Cardiac muscle cell (in vitro differentiated cells and primary cell): ENCODE measurements around the gene NDUFS4. TPM values are rescaled to one million over a fixed set of nuclear protein-coding genes. Genes with fewer than 3 reads are reported as not detected.

Experiments
- DNase-seq, 2 donors: peaks; one replicate each; pipeline versions ENCODE4 v3.0.0 to v3.0.0-alpha.2; 2010 to 2017; ENCODE audit warnings: low read depth in 1 of 2, low spot score in 1 of 2
- H3K27ac ChIP-seq: fragments of 200-600 bp; sonication (generic); 2 replicates; pipeline ENCODE4 v1.5.1; 2016
- H3K27me3 ChIP-seq: fragments of 200-600 bp; sonication (generic); 2 replicates; pipeline ENCODE4 v1.6.0; 2016; ENCODE audit warnings: control low read depth
- H3K36me3 ChIP-seq: fragments of 200-600 bp; sonication (generic); 2 replicates; pipeline ENCODE4 v1.5.1; 2016; ENCODE audit warnings: control low read depth
- H3K4me1 ChIP-seq: fragments of 200-600 bp; sonication (generic); 2 replicates; pipeline ENCODE4 v1.8.1; 2017; ENCODE audit warnings: low read depth, mild to moderate bottlenecking, mixed run types
- H3K4me3 ChIP-seq: fragments of 200-600 bp; sonication (generic); 2 replicates; pipeline ENCODE4 v1.5.1; 2016; ENCODE audit warnings: mild to moderate bottlenecking
- H3K9me3 ChIP-seq: fragments of 200-600 bp; sonication (generic); 2 replicates; pipeline ENCODE4 v1.5.1; 2017; ENCODE audit warnings: low read depth, mild to moderate bottlenecking, control low read depth
- CTCF ChIP-seq: IDR thresholded peaks from 2 replicates; pipeline ENCODE4 v1.5.1; 2012; ENCODE audit warnings: low read depth, mild to moderate bottlenecking, low read length
- polyA plus RNA-seq: library from polyadenylated mRNA; unstranded; fragments of >200 nt; fragmentation: Nextera tagmentation; extraction: Ambion mirVana; gene quantifications from 2 replicates; pipeline ENCODE4 v1.2.1, GENCODE V29; 2016
- total RNA-seq: library from RNA; depleted of rRNA; stranded (reverse); fragments of >200 nt; gene quantifications from 2 replicates; pipeline ENCODE4 v1.2.3, GENCODE V29; 2016

Gene NDUFS4
- total and polyA plus RNA-seq, 2 experiments from 2014 or later = 75.7 to 212 TPM

DNA sequence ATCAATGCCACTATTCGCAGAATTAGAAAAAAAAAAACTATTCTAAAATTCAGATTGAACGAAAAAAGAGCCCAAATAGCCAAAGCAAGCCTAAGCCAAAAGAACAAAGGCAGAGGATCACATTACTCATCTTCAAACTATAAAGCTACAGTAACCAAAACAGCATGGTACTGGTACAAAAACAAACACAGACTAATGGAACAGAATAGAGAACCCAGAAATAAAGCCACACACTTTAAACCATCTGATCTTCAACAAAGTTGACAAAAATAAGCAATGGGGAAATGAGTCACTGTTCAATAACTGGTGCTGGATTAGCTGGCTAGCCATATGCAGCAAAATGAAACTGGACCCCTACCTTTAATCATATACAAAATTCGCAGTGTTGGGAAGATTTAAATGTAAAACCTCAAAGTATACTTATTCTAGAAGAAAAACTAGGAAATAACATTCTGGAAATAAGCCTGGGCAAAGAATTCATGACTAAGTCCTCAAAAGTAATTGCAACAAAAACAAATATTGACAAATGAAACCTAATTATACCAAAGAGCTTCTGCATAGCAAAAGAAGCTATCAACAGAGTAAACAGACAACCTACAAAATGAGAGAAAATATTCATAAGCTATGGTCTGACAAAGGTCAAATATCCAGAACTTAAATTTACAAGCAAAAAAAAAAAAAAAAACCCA is 153.7 kb downstream of the NDUFS4 start:
- no peak for TF ChIP-seq CTCF

GRCh38 chr5:53714667-53715010 is 154.2 kb downstream of the NDUFS4 start:
- Histone ChIP-seq H3K4me1 (no peaks in the 10 kb centered on the region), H3K27me3 (no peaks in the 10 kb centered on the region), H3K4me3 (no peak overlapping the region), H3K36me3 (no peaks in the 10 kb centered on the region), H3K9me3 (no peaks in the 10 kb centered on the region), H3K27ac (no peak overlapping the region)
- no peak for TF ChIP-seq CTCF
- DNase-seq = no peak

More for the DNA sequence above, 153.7 kb downstream of the NDUFS4 start:
- H3K4me1 ChIP-seq = no peaks in the 10 kb centered on the region
- no peaks in the 10 kb centered on the region for H3K27me3 ChIP-seq
- H3K4me3 ChIP-seq = no peak overlapping the region
- H3K9me3 ChIP-seq = no peaks in the 10 kb centered on the region
- no peaks in the 10 kb centered on the region for H3K36me3 ChIP-seq
- no peak for DNase-seq
- H3K27ac ChIP-seq = no peak overlapping the region

GRCh38 chr5:53726121-53726520 is 165.7 kb downstream of the NDUFS4 start:
- no peak for DNase-seq
- Histone ChIP-seq H3K36me3 (no peaks in the 10 kb centered on the region), H3K4me1 (no peaks in the 10 kb centered on the region), H3K9me3 (no peaks in the 10 kb centered on the region), H3K27ac (no peak overlapping the region), H3K27me3 (no peaks in the 10 kb centered on the region), H3K4me3 (no peak overlapping the region)
- no peak for TF ChIP-seq CTCF

GRCh38 chr5:53730943-53731342 is 170.5 kb downstream of the NDUFS4 start:
- H3K27me3 ChIP-seq = no peaks in the 10 kb centered on the region
- H3K9me3 ChIP-seq = no peaks in the 10 kb centered on the region
- peak in 1 of 2 donors; percentile 40 for DNase-seq
- H3K4me3 ChIP-seq = no peak overlapping the region
- no peaks in the 10 kb centered on the region for H3K4me1 ChIP-seq
- no peak overlapping the region for H3K27ac ChIP-seq
- no peaks in the 10 kb centered on the region for H3K36me3 ChIP-seq
- TF ChIP-seq CTCF = no peak

Other genes with a start within 250 kb of the NDUFS4 start
- 13.0 and 17.1 TPM in 2 replicates for gene FST, start 80.0 kb upstream of the NDUFS4 start, total RNA-seq
- 29.3 and 44.8 TPM in 2 replicates for gene FST, start 80.0 kb upstream of the NDUFS4 start, polyA plus RNA-seq